ENCODE results near the gene ETV6. TPM values are rescaled to one million over a fixed set of nuclear protein-coding genes. Genes with fewer than 3 reads are reported as not detected.

Gene ETV6
- total RNA-seq, 1 experiment from 2014 or later, result 17.2 TPM

DNA sequence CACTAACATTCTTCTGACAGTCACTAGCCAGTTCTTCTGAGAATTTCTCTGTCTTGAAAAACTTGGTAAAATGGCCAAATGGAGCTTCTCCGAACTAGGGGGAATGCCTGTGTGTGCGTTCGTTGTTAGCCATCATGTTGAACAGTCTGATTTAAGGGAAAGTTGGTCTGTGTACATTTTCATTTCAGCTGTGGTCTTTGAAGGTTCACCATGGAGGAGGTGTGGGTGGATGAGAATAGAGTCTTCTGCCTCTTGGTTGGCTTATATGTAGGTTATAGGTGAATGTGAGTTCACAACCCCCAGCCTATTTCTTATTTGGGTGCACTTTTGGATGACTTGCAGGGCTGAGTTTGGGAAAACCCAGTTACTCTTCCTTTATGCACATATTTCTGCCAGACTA lies 12.9 kb downstream of the ETV6 start:
- in situ Hi-C loops (cut with HindIII; ENCODE audit: low pct_unique_long_range_greater_than_20kb, low sequenced_read_pairs), result no loop called here
- BruUV-seq (replicated peaks), result no TSS peak
- TF ChIP-seq, protein P1, sequence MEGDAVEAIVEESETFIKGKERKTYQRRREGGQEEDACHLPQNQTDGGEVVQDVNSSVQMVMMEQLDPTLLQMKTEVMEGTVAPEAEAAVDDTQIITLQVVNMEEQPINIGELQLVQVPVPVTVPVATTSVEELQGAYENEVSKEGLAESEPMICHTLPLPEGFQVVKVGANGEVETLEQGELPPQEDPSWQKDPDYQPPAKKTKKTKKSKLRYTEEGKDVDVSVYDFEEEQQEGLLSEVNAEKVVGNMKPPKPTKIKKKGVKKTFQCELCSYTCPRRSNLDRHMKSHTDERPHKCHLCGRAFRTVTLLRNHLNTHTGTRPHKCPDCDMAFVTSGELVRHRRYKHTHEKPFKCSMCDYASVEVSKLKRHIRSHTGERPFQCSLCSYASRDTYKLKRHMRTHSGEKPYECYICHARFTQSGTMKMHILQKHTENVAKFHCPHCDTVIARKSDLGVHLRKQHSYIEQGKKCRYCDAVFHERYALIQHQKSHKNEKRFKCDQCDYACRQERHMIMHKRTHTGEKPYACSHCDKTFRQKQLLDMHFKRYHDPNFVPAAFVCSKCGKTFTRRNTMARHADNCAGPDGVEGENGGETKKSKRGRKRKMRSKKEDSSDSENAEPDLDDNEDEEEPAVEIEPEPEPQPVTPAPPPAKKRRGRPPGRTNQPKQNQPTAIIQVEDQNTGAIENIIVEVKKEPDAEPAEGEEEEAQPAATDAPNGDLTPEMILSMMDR (IDR thresholded peaks at IDR 0.05), result no peak
- Histone ChIP-seq H3K4me3 (ENCODE audit: low read depth in 2 of 2, low read length in 2 of 2) (no peak overlapping the region), H3K27ac (ENCODE audit: low read length) (no peak overlapping the region), H3K9me3 (ENCODE audit: control insufficient read depth, insufficient read depth, low read depth, low read length) (no peaks in the 10 kb centered on the region), H3K27me3 (ENCODE audit: control insufficient read depth, insufficient read depth, low read length) (no peaks in the 10 kb centered on the region), H3K4me1 (ENCODE audit: control insufficient read depth, insufficient read depth, low read length) (no peaks in the 10 kb centered on the region; the same call in 1 of the 2 replicates), H3K36me3 (ENCODE audit: control insufficient read depth, insufficient read depth, low read length) (no peaks in the 10 kb centered on the region)
- no peak for ATAC-seq
- intact Hi-C loops (cut with micrococcal nuclease; ENCODE audit: unreplicated experiment), result no loop called here
- ChIA-PET POLR2A (no interaction called here), CTCF (no interaction called here)
- no peak for DNase-seq (ENCODE audit: low read depth, low spot score)

DNA sequence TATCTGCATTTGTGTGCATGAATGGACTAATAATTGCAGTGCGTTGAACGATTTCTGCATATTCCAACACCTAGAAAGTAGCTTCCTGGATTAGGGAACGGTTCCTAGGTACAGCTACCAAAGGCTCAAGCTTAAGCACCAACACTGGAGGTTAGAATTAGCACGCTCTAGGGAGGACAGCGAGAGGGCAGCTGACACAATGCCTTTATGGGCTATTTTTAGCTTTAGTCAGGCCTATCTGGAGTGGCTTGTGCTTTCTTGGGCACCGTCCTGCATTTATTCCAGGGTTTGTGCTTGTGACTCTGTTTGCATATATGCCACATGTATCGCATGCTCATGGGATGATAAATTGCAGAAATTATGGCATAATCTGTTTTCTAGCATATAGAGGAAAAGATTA lies 13.7 kb downstream of the ETV6 start:
- Histone ChIP-seq H3K36me3 (ENCODE audit: control insufficient read depth, insufficient read depth, low read length) (no peaks in the 10 kb centered on the region), H3K27me3 (ENCODE audit: control insufficient read depth, insufficient read depth, low read length) (no peaks in the 10 kb centered on the region), H3K4me3 (ENCODE audit: low read depth in 2 of 2, low read length in 2 of 2) (no peak overlapping the region), H3K27ac (ENCODE audit: low read length) (no peak overlapping the region), H3K9me3 (ENCODE audit: control insufficient read depth, insufficient read depth, low read depth, low read length) (no peaks in the 10 kb centered on the region), H3K4me1 (ENCODE audit: control insufficient read depth, insufficient read depth, low read length) (no peaks in the 10 kb centered on the region)
- BruUV-seq (replicated peaks), result no TSS peak
- in situ Hi-C loops (cut with HindIII; ENCODE audit: low pct_unique_long_range_greater_than_20kb, low sequenced_read_pairs), result no loop called here
- ATAC-seq (no peak), DNase-seq (ENCODE audit: low read depth, low spot score) (no peak)
- ChIA-PET CTCF (no interaction called here), POLR2A (interaction anchor here (0.6 kb wide), 1 partner anchor 361 kb away, joined by 7 read pairs; no protein-coding TSS in a partner anchor)
- intact Hi-C loops (cut with micrococcal nuclease; ENCODE audit: unreplicated experiment), result no loop called here
- TF ChIP-seq, protein P1 (IDR thresholded peaks at IDR 0.05), result no peak
- no peak for TF ChIP-seq POLR2AphosphoS5 (IDR thresholded peaks at IDR 0.05; ENCODE audit: low read depth, low read length)
- no peak for TF ChIP-seq TCF7L2 (IDR thresholded peaks at IDR 0.05; ENCODE audit: low read depth, low read length)
- no peak for TF ChIP-seq SIN3A (IDR thresholded peaks at IDR 0.05; ENCODE audit: borderline replicate concordance, insufficient read depth, low read depth, low read length)
- TF ChIP-seq, protein P2, sequence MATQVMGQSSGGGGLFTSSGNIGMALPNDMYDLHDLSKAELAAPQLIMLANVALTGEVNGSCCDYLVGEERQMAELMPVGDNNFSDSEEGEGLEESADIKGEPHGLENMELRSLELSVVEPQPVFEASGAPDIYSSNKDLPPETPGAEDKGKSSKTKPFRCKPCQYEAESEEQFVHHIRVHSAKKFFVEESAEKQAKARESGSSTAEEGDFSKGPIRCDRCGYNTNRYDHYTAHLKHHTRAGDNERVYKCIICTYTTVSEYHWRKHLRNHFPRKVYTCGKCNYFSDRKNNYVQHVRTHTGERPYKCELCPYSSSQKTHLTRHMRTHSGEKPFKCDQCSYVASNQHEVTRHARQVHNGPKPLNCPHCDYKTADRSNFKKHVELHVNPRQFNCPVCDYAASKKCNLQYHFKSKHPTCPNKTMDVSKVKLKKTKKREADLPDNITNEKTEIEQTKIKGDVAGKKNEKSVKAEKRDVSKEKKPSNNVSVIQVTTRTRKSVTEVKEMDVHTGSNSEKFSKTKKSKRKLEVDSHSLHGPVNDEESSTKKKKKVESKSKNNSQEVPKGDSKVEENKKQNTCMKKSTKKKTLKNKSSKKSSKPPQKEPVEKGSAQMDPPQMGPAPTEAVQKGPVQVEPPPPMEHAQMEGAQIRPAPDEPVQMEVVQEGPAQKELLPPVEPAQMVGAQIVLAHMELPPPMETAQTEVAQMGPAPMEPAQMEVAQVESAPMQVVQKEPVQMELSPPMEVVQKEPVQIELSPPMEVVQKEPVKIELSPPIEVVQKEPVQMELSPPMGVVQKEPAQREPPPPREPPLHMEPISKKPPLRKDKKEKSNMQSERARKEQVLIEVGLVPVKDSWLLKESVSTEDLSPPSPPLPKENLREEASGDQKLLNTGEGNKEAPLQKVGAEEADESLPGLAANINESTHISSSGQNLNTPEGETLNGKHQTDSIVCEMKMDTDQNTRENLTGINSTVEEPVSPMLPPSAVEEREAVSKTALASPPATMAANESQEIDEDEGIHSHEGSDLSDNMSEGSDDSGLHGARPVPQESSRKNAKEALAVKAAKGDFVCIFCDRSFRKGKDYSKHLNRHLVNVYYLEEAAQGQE (IDR thresholded peaks at IDR 0.05; ENCODE audit: insufficient read depth in 1 of 2, low read depth in 2 of 2, low read length in 1 of 2), result no peak

DNA sequence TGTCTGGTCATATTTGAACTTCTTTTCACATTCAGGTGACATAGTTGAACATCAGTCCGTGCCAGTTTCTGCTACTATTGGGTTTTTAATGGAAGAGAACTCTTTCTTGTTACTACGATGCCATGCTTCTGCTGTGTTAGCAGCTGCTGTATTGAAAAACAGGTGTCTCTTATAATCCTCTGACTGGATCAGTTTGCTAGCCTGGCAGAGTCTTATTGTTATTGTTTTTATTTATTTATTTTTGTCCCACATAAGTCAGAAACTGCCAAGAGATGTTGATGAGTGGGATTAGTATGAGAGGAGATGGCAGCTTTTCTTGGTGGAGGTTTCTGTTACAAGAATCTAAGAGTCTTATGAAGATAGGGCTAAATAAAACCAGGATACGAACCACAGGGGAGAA lies 14.6 kb downstream of the ETV6 start:
- H3K36me3 ChIP-seq (ENCODE audit: control insufficient read depth, insufficient read depth, low read length), result no peaks in the 10 kb centered on the region
- TF ChIP-seq POLR2AphosphoS5 (IDR thresholded peaks at IDR 0.05; ENCODE audit: low read depth, low read length) (no peak), SIN3A (IDR thresholded peaks at IDR 0.05; ENCODE audit: borderline replicate concordance, insufficient read depth, low read depth, low read length) (no peak), TCF7L2 (IDR thresholded peaks at IDR 0.05; ENCODE audit: low read depth, low read length) (no peak)
- TF ChIP-seq, protein P2 (IDR thresholded peaks at IDR 0.05; ENCODE audit: insufficient read depth in 1 of 2, low read depth in 2 of 2, low read length in 1 of 2), result no peak
- TF ChIP-seq, protein P1 (IDR thresholded peaks at IDR 0.05), result no peak
- no TSS peak for BruUV-seq (replicated peaks)
- no peaks in the 10 kb centered on the region for H3K9me3 ChIP-seq (ENCODE audit: control insufficient read depth, insufficient read depth, low read depth, low read length)
- ChIA-PET CTCF (no interaction called here), POLR2A (no interaction called here)
- in situ Hi-C loops (cut with HindIII; ENCODE audit: low pct_unique_long_range_greater_than_20kb, low sequenced_read_pairs) (no loop called here), intact Hi-C loops (cut with micrococcal nuclease; ENCODE audit: unreplicated experiment) (no loop called here)
- peaks cover 7% of the 10 kb centered on the region; the same call in 1 of the 2 replicates for H3K4me1 ChIP-seq (ENCODE audit: control insufficient read depth, insufficient read depth, low read length)
- no peak overlapping the region for H3K27ac ChIP-seq (ENCODE audit: low read length)
- H3K27me3 ChIP-seq (ENCODE audit: control insufficient read depth, insufficient read depth, low read length), result no peaks in the 10 kb centered on the region
- no peak for DNase-seq (ENCODE audit: low read depth, low spot score)
- ATAC-seq, result no peak
- no peak overlapping the region for H3K4me3 ChIP-seq (ENCODE audit: low read depth in 2 of 2, low read length in 2 of 2)

Measured in Panc1 (cell line).